NCI-H1436 treated with DMSO at 0.1 percent for 48 hours (cell line): Measurements from ENCODE around the gene RPL36.
"Not testable (repeated sequence)": the region's sequence is repeated elsewhere in the genome, so short reads cannot be mapped to it uniquely, and the experiment has no call there.

Experiments
- DNase-seq: peaks from one replicate; lab custom pipeline; 2025; lab: John Stamatoyannopoulos, UW

RPL36 gene

DNA sequence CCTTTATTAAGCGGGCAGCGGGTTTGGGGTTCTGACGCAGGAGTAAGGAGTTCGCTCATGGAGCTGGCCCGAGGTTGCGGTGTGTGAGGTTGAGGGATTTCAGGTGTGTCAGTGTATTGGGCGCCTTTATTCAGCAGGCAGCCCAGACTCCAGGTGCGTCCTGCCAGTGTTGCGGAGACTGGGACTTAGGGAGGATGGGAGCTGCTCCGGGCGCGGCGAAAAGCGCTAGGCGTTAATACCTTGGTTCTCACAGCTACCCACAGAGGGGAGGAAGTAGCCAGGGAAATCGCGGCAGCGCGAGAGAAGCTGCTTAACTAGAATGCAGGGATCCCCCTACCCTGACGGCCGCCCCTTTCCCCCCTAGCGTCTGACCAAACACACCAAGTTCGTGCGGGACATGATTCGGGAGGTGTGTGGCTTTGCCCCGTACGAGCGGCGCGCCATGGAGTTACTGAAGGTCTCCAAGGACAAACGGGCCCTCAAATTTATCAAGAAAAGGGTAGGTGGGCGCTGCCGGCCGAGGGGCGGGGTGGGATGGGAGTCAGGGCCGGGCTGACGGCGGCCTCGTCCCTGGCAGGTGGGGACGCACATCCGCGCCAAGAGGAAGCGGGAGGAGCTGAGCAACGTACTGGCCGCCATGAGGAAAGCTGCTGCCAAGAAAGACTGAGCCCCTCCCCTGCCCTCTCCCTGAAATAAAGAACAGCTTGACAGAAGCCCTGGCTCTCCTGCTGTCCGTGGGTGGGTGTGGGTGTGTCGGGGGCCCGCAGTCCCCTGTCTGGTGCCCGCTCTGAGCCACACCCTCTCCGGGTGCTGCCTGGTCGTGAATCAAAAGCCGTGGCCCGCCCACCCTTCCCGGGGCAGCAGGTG, 1.1 kb downstream of the RPL36 start:
- no peak for DNase-seq

DNA sequence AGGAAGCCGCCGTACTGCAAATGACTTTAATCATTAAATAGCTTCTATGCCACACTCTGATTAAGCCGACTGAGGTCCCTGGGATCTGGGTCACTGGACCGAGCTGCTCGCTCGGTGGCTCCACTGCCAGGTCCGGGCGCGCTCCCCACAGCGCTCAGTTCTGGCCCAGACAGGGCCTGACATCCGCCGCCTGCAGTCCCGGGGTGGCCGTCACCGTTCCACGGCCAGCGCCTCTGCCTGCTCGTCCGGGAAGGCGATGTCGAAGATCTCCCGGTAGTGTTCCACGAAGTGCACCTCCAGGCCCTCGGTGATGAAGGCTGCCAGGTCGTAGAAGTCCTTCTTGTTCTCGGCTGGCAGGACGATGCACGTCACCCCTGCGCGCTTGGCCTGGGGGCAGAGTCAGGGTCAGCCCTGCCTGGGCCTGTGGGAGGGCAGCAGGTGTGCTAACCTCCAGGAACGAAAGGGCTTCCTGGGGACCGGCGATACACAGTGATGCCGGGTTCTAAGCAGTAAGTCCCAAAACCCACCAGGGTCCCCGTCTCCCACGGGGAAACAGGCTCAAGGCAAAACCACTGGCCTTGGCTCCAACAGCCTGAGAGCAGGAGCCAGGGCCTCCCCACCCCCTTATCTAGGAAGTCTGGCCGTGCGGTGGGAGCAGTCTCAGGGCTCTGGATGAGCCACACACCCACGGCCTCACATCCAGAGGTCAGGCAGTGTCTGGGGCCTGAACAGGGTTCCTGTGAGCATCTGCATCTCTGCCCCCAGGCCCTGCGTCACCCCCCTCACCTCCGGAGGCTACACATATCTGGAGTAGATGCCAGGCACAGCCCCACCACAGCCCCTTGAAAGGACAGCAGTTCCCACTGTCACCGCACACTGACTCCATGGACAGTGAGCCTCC, 2.0 kb downstream of the RPL36 start:
- DNase-seq = no peak

DNA sequence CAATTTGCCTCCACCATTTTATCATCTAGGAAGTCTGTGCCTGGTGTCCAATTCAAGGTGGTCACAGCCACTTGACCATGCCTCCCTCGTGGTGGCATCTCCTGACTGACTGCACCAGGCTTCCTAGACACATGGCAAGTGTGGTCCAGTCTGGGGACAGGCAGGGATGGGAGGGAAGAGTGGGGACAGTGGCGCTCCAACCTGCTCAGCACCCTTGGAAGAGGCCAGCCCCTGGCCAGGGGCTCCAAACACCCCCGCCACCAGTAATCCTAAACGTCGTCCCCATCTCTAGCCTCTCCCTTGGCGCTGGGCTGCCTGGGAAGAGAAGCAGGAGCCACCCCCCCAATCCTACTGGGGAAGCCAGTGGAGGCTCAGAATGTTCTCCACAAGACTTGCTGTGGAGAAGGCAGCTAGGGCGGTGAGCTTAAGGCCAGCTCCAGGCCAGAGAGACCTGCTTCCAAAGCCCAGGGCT, 2.7 kb downstream of the RPL36 start:
- no peak for DNase-seq

DNA sequence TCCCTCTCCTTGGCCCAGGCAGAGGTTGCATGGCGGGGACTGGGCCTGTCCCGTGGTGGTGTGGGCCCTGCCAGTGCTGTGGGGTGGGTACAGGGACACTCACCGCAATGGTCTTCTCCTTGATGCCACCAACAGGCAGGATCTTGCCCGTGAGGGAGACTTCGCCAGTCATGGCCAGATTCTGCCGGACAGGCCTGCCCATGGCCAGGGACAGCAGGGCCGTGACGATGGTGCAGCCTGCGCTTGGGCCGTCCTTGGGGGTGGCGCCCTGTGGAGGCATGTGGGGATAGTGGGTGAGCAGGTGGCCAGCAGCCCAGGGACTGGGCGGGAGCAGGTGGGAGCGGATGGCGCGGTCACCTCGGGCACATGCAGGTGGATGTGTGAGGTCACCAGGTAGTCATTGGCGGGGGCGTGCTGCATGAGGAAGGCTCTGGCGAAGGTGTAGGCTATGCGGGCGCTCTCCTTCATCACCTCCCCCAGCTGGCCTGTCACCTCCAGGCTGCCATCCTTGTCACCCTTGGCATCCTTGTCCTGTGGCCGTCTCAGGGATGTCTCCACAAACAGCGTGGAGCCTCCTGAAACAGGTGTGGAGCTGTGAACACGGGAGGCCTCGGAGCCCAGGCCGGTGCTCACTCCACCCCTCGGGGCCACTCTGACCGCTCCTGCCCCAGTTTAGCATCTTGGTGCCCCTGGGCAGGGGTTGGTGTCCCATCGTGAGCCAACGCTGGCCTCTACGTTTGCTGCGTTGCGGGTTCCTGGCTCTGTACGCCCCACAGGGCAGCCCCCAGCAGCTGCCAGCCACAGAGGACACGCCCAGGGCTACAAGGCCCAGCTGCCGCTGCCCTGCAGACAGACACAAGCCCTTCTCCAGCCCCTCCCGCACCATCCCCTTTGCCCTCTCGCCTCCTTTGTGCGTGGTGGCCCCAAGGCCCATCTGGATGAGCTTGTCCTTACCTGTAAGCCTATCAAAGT, 3.4 kb downstream of the RPL36 start:
- no peak for DNase-seq

DNA sequence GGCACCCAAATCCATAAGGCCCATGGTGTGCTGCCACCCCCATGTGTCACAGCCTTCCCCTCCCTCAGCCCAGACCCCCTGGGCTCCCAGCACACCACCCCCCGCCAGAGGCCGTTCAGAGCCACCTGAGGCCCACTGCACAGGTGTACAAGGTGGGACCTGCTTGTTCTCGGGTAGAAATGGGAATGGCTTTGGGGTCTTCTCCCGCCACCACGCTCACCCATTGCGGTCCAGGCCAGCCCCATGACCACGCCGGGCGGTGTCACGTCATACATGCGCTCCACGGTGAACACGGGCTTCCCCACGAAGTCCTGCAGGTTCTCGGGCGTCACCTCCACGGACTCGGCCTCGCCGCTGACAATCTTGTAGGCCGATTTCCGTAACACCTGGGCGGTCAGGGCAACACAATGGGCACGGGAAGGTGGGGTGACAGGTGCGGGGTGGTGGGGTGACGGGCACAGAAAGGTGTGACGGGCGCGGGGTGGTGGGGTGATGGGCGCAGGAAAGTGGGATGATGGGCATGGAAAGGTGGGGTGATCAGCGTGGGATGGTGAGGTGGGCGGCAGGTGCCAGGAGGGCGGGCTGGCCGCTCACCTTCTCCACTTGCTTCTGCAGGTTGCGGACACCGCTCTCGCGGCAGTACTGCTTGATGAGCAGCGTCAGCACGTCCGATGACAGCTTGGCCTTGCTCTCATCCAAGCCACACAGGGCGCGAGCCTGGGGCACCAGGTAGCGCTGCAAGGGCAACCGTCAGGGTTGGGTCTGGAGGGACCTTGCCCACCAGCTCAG, 4.3 kb downstream of the RPL36 start:
- DNase-seq = no peak

DNA sequence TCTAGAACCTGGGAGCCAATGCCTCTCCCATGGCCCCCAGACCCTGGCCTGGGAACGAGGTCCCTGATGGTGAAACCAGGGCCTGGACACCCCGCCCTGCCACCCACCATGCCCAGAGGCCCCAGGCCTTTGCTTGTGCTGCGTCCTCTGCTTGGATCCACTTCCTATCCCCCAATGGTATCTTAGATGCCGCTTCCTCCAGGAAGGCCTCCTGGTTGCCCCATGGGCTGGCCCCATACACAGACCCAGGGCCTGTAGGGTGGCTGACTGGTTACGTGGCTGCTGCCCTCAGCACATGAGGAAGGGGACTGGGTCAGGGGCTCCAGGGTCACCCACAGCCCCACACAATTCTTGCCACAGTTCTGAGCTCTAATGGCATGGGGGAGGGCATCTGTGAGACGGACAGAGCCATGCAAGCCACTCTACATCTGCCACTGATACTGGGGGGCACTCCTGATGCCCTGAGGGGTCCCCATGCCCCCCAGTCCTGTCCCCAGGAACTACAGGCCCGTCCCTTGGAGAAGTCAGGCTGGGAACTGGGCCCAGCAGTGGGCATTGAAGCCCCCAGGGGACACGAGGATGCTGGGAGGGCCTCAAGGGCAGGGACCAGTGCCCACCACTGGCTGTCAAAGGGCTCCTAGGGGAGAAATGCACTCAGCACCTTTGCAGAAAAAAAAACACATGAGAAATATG, 5.0 kb downstream of the RPL36 start:
- DNase-seq = no peak

DNA sequence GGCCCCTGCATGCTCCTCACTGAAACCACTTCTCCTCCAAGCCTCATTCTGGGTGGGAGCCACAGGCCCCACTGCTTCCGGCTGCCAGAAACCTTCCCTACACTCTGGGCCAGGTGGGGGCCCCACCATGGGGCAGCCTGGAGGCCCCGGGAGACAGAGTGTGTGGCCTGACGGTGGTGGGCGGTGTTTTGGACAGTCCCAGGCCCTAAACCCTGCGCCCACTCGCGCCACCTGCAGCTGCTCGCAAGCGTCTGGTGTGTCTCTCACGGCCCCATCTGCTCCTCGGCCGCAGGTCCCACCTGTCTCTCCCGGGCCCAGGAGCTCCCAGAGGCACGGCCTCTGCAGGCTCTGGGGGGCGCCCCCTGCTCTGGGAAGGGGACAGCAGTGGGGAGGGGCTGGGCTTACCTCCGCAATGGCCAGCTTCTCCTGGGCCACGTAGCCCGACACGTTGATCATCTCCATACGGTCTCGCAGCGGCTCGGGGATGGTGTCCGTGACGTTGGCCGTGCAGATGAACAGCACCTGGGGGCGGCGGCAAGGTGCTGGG, 5.6 kb downstream of the RPL36 start:
- no peak for DNase-seq

DNA sequence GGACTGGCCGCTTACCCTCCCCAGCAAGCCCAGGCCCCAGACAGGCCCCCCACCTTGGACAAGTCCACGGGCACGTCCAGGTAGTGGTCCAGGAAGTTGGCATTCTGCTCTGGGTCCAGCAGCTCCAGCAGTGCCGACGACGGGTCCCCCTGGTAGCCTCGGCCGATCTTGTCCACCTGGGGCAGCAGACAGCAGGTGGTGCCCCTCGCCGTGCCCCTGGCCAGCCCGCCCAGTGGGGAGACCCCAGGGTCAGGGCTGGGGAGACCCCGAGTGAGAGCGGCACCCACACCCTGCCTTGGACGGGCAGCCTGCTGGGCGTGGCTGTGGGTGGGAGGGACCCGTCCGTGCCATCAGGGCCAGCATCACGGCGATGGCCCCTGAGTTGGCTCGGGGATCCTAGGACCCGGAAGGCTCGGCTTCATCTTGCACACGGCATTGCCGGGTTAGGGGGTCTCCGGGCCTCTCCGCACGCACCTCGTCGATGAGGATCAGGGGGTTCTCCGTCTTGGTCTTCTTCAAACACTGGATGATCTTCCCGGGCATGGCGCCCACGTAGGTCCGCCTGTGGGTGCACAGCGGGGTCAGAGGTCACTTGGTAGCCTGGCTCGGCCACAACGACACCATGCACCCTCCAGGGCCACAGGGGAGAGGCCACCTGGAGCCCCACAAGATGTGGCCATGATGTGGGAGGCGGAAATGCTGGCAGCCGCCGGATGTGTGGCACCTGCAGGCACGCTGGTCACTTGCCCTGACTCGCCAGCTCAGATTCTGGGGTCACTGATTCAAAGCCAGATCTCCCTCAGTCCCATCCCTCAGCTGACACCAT, 6.3 kb downstream of the RPL36 start:
- DNase-seq = no peak

DNA sequence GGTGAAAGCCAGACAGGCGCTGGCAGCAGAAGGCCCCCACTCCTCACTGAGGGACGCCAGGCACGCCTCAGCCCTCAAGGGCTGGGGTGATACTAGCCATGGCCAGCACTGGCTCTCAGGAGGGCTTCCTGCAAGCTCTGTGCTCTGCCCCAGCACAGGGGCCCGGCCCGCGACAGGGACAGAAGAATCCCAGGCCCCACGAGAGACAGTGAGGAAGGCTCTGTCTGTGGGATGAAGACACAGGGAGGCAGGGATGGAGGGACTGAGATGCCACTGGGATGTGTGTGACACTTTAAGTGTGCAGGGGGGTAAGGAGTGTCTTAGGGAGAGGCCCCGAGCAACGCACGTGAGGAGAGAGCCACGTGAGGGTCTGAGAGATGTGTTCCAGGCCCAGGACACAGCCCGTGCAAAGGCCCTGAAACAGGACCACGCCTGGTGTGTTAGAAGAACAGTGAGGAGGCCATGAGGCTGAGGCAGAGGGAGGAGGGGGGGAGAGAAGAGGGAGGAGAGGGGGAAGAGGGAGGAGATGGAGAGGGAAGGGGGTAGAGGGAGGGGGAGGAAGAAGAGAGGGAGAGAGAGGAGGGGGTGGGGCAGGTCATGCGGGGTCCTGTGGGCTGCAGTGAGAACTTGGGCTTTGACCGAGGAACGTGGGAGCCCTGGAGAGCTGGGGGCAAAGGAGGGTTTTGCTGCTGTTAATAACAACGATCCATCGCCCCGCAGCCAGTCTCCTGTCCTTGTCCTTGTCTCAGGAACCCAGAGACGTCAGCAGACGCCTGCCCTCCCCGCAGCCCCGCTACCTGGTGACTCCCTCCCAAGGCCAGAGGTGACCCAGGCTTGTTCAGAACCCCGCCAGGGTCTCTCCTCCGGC, 7.2 kb downstream of the RPL36 start:
- DNase-seq = no peak

DNA sequence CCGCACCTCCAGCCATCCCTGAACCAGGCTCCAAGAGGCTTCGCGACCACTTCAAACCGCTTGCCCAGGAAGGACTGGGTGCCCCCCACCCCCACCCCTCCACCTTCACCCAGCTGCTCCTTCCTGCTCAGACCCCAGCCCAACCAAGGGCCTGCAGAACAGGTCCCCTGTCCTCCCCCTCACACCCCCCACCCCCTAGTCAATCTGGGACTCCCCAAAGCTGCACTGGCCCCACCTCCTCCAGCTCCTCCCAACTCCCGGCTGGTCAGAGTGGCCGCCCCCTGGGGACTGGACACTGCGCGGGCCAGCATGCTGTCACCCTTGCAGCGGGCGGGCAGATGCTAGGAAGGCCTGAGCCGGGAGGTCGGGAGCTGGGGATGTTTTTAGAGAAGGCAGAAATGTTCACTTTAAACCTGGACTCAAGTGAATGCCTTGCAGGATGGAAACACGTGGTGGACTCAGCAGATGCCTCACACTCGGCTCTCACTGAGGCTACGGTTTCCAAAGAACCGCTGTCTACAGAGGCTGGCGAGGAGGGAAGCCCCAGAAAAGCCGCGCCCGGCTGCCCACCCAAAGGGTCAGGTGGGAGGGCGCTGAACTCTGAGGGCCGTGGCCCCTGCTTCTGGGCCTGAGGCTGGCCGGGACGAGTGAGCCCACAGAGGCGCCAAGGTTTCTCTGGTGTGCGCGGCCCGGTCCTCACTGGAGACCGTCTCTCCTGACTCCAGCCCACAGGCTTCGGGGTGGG, 8.0 kb downstream of the RPL36 start:
- no peak for DNase-seq

DNA sequence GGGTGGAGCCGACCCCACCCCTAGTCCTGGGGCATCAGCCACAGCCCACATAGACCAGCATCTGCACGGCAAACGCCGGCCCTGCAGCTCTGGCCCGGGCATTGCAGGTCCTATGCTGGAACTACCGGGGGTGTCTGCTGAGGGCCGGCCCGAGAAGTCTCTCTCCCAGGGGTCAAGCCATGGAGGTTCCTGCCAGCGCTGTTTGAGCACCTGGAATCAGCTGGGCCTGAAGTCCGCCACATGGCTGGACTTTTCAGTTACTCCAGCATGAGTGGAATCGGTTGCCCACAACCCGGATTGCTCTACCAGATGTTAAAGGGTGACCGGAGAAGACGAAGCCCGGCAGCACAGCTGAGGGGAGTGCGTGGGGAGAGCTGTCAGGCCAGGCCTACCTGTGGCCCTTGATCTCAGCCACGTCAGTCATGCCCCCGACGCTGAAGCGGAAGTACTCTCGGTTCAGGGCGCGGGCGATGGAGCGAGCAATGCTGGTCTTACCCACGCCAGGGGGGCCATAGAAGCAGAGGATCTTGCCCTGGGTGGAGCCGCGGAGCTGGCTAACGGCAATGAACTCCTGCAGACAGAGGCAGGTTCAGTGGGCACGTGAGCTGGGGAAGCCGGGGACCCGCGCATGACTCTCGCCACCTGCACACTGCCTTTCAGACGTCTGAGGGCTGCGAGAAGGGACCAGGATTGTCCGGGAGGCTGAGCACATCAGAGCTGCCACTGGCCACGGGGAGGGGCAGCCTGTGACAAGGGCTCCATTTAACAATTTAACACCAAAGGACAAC, 8.7 kb downstream of the RPL36 start:
- no peak for DNase-seq

DNA sequence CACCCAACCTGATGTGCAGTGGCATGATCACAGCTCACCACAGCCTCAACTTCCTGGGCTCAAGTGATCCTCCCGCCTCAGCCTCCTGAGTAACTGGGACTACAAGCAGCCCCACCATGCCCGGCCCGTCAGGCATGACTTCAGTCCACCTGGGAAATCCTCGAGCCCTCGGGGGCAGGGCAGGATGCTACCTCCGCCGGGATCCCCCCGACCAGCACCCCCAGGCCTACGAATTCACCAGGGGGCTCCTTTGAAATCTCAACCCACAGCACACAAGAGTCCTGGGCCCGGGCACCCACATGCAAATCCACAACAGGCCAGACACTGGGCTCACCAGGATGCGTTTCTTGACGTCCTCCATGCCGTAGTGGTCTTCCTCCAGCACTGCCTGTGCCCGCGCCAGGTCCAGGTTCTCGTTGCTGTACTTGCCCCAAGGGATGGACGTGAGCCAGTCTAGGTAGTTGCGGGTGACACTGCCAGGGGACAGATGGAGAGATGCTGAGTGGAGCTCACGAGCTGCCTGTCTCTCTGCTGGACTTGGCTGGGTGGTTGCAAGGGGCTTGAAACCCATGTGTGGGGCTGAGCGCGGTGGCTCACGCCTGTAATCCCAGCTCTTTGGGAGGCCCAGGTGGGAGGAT, 10.5 kb downstream of the RPL36 start:
- no peak for DNase-seq

DNA sequence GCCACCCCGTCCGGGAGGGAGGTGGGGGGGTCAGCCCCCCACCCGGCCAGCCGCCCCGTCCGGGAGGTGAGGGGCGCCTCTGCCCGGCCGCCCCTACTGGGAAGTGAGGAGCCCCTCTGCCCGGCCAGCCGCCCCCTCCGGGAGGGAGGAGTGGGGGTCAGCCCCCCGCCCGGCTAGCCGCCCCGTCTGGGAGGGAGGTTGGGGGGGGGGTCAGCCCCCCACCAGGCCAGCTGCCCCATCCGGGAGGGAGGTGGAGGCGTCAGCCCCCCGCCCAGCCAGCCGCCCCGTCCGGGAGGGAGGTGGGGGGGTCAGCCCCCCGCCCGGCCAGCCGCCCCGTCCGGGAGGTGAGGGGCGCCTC, 11.9 kb downstream of the RPL36 start:
- DNase-seq = not testable (repeated sequence)

DNA sequence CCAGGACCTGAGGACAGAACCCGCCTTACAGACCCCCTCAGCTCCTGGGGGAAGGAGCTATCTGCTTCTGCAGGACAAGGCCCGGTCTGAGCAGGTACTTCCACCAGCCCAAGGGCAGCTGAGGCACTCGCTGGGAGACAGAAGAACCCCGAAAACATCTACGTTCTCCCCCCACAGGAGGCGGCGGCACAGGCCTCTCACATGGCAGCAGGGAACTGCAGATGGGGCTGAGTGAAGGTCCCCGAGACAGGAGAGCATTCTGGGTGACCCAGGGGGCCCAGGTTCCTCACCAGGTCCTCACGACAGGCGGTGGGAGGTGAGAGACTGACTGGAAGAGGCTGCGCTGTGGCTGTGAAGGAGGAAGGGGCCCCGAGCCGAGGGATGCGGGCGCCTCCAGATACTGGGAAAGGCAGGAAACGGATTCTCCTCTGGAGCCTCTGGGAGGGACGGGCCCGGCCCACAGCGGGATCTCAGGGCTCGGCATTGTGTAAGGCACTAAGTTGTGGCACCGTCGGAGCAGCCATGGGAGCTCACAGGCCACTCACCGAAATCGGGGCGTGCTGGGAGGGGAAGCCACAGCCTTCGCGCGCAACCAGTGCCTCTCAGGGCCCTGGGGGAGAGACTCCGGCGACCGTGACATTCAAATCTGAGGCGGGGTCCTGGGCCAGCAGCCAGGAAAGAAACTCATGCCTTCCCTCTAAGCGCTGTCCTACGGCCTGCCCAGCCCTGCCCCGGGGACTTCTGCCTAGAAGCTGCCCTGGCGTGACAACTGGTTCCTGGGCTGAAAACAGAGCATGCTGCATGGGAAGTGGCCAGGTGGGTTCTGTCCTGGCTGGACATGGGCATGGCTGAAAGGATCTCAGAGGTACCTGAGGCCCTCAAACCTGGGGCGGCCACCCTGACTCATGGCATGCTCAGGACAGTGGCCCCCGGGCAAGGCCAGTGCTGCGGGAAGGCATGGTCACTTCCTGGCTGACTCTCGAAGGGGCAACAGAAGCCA, 14.0 kb downstream of the RPL36 start:
- DNase-seq = no peak

DNA sequence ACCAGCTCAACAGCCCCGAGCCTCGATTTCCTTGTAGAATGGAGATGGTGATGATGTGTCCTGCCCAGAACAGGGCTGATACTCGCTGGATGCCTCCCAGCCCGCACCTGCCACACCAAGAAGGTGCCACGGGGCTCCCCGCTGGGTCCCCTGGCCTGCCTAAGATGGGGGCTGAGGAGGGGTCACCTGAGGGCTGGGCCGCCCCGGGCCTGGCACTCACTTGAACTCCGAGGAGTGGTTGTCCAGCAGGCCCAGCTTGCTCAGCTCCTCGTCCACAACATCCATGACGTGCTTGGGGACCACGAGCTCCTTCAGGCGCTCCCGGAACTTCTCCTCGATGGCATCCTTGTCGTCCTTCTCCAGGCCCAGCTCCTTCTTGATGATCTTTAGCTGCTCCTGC, 15.5 kb downstream of the RPL36 start:
- no peak for DNase-seq
